Right lobe of liver (tissue), 6 donors: ENCODE results near the gene FTSJ1. TPM values are rescaled to one million over a fixed set of nuclear protein-coding genes. Genes with fewer than 3 reads are reported as not detected.

Experiments used
- ATAC-seq, 4 donors: fragments of 200-7000 bp; cut with Tn5 transposase; one replicate each; pipeline ENCODE4 v1.9.1; 2020; ENCODE audit warnings: mild to moderate bottlenecking in 4 of 4, moderate library complexity in 4 of 4
- DNase-seq, 3 donors: peaks; one replicate each; pipeline ENCODE4 v3.0.0-alpha.2; 2020
- H3K27ac ChIP-seq, 3 donors: fragments of 200-600 bp; one replicate each; pipeline ENCODE4 v1.8.0; 2022
- H3K27me3 ChIP-seq, 2 donors: fragments of 200-600 bp; one replicate each; pipeline ENCODE4 v1.8.0; 2022
- H3K36me3 ChIP-seq, 4 donors: fragments of 200-600 bp; sonication (generic) in 1 of 4; one replicate each; pipeline versions ENCODE4 v1.5.1 to v1.8.0; 2017 to 2022; ENCODE audit warnings: control low read depth in 1 of 4
- H3K4me1 ChIP-seq, 4 donors: fragments of 200-600 bp; sonication (generic) in 1 of 4; one replicate each; pipeline versions ENCODE4 v1.5.1 to v1.8.0; 2017 to 2022; ENCODE audit warnings: control low read depth in 1 of 4
- H3K4me3 ChIP-seq, 3 donors: fragments of 200-600 bp; one replicate each; pipeline ENCODE4 v1.8.0; 2022
- H3K9me3 ChIP-seq, 4 donors: fragments of 200-600 bp; sonication (generic) in 1 of 4; one replicate each; pipeline versions ENCODE4 v1.5.1 to v1.8.0; 2017 to 2022; ENCODE audit warnings: control low read depth in 1 of 4
- POLR2A ChIP-seq: fragments of 450-650 bp; IDR thresholded peaks from one replicate; pipeline ENCODE4 v1.6.1; 2017; ENCODE audit warnings: antibody characterized with exemption, mild to moderate bottlenecking
- WGBS: methylation state at CpG from one replicate; pipeline ENCODE4 v1.1.6; 2018; ENCODE audit warnings: low coverage, low lambda C conversion rate; ENCODE audit not compliant: insufficient coverage; ENCODE audit errors: missing lambda C conversion rate; 5-methylcytosine and 5-hydroxymethylcytosine counted together
- intact Hi-C, 2 donors: fragments of 100-400 bp; cut with DNase I; formaldehyde crosslinking; loops; one replicate each; pipeline versions ENCODE4 v1.11.2 to v1.14.1; 2022
- total RNA-seq, 6 experiments: library from RNA; depleted of rRNA in 2 of 6; stranded (reverse); fragments of >200 nt in 2 of 6; fragmentation: NEBNext Ultra II Directional in 3 of 6; extraction: Animal tissue kit (Norgen Biotek cat#: 25700) in 3 of 6; gene quantifications; one replicate each; pipeline versions ENCODE4 v1.1.0 to v1.2.4, GENCODE V29; 2016 to 2023
- TF ChIP-seq, protein P1 (sequence below), 4 donors: fragments of 200-600 bp in 3 of 4; fragments of 450-650 bp in 1 of 4; IDR thresholded peaks; one replicate each; pipeline versions ENCODE4 v1.5.1 to v1.8.0; 2016 to 2022; ENCODE audit warnings: antibody characterized with exemption in 4 of 4, mild to moderate bottlenecking in 2 of 4
- donor health status: DM: no; HTN: yes; CAD: no.
- donor health status: DM: no; HTN: no; CAD: no.
- donor health status: DM: no; HTN: no; CAD: no.
- donor health status: DM: no; HTN: yes; CAD: no.
- donor health status: DM: no; HTN: yes; CAD: no.

FTSJ1 gene
- total RNA-seq, 6 experiments from 2014 or later: 9.9 to 30.4 (median 12.5) TPM

DNA sequence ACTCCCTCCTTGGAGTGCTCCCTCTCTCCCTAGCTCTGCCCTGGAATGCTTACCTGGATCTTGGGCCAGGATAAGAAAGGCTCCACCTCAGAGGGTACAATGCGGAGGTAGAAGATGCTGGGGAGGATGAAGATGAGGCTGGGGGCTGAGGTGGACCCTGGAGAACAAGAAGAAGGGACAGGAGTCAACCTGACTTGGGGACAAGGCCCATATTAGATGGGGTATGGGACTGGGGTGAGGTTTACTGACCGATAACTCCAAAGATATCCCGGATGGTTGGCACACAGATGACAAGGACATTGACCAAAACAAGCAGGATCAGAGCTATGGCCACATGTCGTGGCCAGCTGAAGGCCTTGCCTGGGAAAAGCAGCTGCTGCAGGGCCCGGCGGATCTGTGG lies 16.5 kb upstream of the FTSJ1 start:
- H3K9me3 ChIP-seq: no peaks in the 10 kb centered on the region
- H3K36me3 ChIP-seq: no peaks in the 10 kb centered on the region
- no peak for TF ChIP-seq POLR2A
- TF ChIP-seq, protein P1, sequence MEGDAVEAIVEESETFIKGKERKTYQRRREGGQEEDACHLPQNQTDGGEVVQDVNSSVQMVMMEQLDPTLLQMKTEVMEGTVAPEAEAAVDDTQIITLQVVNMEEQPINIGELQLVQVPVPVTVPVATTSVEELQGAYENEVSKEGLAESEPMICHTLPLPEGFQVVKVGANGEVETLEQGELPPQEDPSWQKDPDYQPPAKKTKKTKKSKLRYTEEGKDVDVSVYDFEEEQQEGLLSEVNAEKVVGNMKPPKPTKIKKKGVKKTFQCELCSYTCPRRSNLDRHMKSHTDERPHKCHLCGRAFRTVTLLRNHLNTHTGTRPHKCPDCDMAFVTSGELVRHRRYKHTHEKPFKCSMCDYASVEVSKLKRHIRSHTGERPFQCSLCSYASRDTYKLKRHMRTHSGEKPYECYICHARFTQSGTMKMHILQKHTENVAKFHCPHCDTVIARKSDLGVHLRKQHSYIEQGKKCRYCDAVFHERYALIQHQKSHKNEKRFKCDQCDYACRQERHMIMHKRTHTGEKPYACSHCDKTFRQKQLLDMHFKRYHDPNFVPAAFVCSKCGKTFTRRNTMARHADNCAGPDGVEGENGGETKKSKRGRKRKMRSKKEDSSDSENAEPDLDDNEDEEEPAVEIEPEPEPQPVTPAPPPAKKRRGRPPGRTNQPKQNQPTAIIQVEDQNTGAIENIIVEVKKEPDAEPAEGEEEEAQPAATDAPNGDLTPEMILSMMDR (IDR thresholded peaks at IDR 0.05): no peak
- H3K4me3 ChIP-seq: no peak overlapping the region
- H3K27me3 ChIP-seq: no peaks in the 10 kb centered on the region
- WGBS: 71% methylated on average over 2 of the region's 6 CpGs
- DNase-seq (peak in 1 of 3 donors; percentile 10), ATAC-seq (no peak)
- intact Hi-C loops: no loop called here
- H3K27ac ChIP-seq: no peak overlapping the region
- no peaks in the 10 kb centered on the region for H3K4me1 ChIP-seq

DNA sequence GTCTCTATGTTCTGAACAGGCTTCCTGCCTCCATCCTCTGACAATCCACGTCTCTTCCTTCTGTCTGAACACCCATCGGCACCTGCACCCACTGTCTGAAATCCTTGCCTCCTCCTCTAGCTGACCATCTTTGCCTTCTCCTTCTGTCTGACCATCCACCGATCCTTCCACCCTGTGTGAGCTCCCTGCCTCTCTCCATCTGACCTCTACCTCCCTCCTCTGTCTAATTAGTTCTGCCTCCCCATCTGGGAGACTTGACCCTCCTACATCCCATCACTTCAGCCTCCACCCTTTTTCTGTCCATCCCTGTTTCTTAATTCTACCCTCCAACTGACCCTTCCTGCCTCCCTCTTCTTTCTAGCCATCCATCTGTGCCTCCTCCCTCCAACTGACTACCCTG lies 16.0 kb upstream of the FTSJ1 start:
- no peaks in the 10 kb centered on the region for H3K36me3 ChIP-seq
- DNase-seq (peak in 1 of 3 donors; percentile 6), ATAC-seq (no peak)
- TF ChIP-seq, protein P1 (IDR thresholded peaks at IDR 0.05): no peak
- TF ChIP-seq POLR2A: no peak
- H3K27me3 ChIP-seq: no peaks in the 10 kb centered on the region
- H3K4me1 ChIP-seq: no peaks in the 10 kb centered on the region
- no peaks in the 10 kb centered on the region for H3K9me3 ChIP-seq
- intact Hi-C loops: no loop called here
- no peak overlapping the region for H3K27ac ChIP-seq
- no peak overlapping the region for H3K4me3 ChIP-seq
- 77% methylated on average over 3 of the region's 3 CpGs for WGBS

DNA sequence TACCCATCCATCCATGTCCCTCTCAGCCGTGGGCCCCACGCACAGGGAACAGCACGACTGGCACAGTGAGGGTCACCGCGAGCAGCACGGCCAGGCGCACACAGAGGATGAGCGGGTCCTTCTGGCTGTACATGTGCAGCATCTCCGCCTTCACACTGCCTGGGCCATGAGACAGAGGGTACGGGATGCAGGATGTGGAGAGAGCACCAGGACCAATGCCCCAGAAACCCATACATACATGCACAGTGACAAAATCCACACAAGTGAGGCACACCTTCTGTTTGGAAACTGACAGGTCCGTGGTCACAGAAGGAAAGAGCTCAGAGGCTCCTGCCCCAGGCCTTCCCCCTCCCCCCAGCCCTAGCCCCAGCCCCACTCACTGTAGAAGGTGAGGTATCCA lies 15.4 kb upstream of the FTSJ1 start:
- intact Hi-C loops: no loop called here
- ATAC-seq: no peak
- 73% methylated on average over 7 of the region's 11 CpGs for WGBS

DNA sequence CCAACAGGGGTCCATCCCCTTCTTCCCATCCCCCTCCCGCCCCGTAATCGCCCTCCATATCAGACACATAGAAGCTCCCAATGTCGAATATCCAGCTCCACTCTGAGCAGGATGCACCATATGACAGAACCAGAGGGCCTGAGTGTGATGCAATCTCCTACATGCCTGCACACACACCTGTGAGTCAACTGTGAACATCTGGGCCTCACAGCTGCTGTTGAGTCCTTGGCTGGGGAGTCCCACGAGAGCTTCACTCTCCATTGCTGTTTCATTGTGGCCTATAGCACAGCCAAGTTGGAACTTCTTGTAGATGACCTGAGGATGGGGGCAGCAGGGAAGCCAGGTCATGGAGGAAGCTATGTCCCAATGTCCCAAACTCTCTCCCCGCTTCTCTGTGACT lies 14.2 kb upstream of the FTSJ1 start:
- Histone ChIP-seq H3K27me3 (no peaks in the 10 kb centered on the region), H3K27ac (no peak overlapping the region), H3K9me3 (no peaks in the 10 kb centered on the region), H3K36me3 (no peaks in the 10 kb centered on the region), H3K4me3 (no peak overlapping the region), H3K4me1 (no peaks in the 10 kb centered on the region)
- WGBS: 78% methylated on average over 4 of the region's 6 CpGs
- DNase-seq (peak in 1 of 3 donors; percentile 6), ATAC-seq (no peak)
- intact Hi-C loops: no loop called here
- no peak for TF ChIP-seq POLR2A
- TF ChIP-seq, protein P1 (IDR thresholded peaks at IDR 0.05): no peak

More for the DNA sequence above, 15.4 kb upstream of the FTSJ1 start:
- TF ChIP-seq, protein P1 (IDR thresholded peaks at IDR 0.05): no peak
- TF ChIP-seq POLR2A: no peak
- DNase-seq: peak in 1 of 3 donors; percentile 49
- H3K27me3 ChIP-seq: no peaks in the 10 kb centered on the region
- no peaks in the 10 kb centered on the region for H3K36me3 ChIP-seq
- H3K4me1 ChIP-seq: no peaks in the 10 kb centered on the region
- no peak overlapping the region for H3K4me3 ChIP-seq
- H3K9me3 ChIP-seq: no peaks in the 10 kb centered on the region
- no peak overlapping the region for H3K27ac ChIP-seq

DNA sequence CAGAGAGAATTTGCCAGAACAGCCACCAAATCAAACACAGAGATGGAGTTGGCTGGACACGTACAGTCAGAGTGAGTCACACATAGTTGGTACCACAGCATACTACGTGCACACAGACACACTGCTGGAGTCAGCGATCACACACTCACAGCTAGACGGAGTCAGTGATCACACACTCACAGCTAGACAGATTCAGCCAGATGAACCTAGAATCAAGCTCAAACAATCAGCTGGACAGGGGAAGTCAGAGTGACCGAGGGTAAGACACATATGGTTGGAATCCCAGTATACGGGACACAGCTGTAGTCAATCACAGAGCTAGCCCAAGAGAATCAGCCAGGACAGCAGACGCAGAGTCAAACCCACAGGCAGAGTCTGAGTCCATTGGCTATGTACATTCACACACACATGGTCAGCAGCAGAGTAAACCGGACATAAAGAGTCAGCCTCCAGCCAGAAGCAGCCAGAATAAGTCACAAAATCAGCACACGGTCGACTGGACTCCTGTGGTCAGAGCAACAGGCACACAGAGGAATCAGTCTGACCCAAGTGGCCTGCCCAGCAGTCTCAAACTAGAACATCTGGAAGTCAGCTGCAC lies 10.6 kb upstream of the FTSJ1 start:
- WGBS: 76% methylated on average over 7 of the region's 10 CpGs
- ATAC-seq: no peak
- Histone ChIP-seq H3K27me3 (no peaks in the 10 kb centered on the region), H3K36me3 (no peaks in the 10 kb centered on the region), H3K9me3 (no peaks in the 10 kb centered on the region), H3K4me1 (no peaks in the 10 kb centered on the region), H3K4me3 (no peak overlapping the region), H3K27ac (no peak overlapping the region)
- peak in 1 of 3 donors; percentile 11 for DNase-seq
- TF ChIP-seq, protein P1 (IDR thresholded peaks at IDR 0.05): no peak
- no peak for TF ChIP-seq POLR2A
- intact Hi-C loops: no loop called here
